Caco-2 (cell line): ENCODE results near the gene CLPTM1L. TPM values are rescaled to one million over a fixed set of nuclear protein-coding genes. Genes with fewer than 3 reads are reported as not detected.
"Not testable (repeated sequence)": the region's sequence is repeated elsewhere in the genome, so short reads cannot be mapped to it uniquely, and the experiment has no call there.

ENCODE experiments used
- BruUV-seq: library from RNA; stranded (reverse); fragments of 400-500 nt; replicated peaks from 2 replicates; lab custom pipeline; 2021; lab: Mats Ljungman, UMichigan
- CTCF ChIA-PET: fragments of 300-600 bp; sonication (Branson Sonifier 250); formaldehyde crosslinking; loops from one replicate; lab custom pipeline; 2022; ENCODE audit warnings: antibody characterized with exemption; lab: Charles Lee
- POLR2A ChIA-PET: fragments of 300-600 bp; sonication (Branson Sonifier 250); formaldehyde crosslinking; loops from one replicate; lab custom pipeline; 2022; ENCODE audit warnings: antibody characterized with exemption; lab: Charles Lee
- DNase-seq, 2 experiments: peaks; one replicate each; pipeline versions ENCODE4 v3.0.0 to v3.0.0-alpha.2; 2020 to 2022
- H3K27me3 ChIP-seq: replicated peaks from 2 replicates; pipeline ENCODE4 v1.6.0; 2011; ENCODE audit warnings: low read length; ENCODE audit not compliant: control insufficient read depth, insufficient read depth
- H3K36me3 ChIP-seq: 2 replicates; pipeline ENCODE4 v1.5.1; 2011; ENCODE audit warnings: low read length; ENCODE audit not compliant: control insufficient read depth, insufficient read depth
- H3K4me1 ChIP-seq: fragments of 250-450 bp; sonication (Bioruptor Pico); 2 replicates; pipeline ENCODE4 v1.5.1; 2020; ENCODE audit warnings: mild to moderate bottlenecking
- H3K4me3 ChIP-seq: 2 replicates; pipeline ENCODE4 v1.5.1; 2011; ENCODE audit warnings: low read depth, mild to moderate bottlenecking, control low read depth, low read length
- H3K9me3 ChIP-seq: fragments of 250-450 bp; sonication (Bioruptor Pico); 2 replicates; pipeline ENCODE4 v1.5.1; 2020; ENCODE audit warnings: mild to moderate bottlenecking, moderate library complexity
- H3K27ac Mint-ChIP-seq: one replicate; pipeline ENCODE4 v1.8.0; 2022; ENCODE audit warnings: mixed read lengths; ENCODE audit not compliant: unreplicated experiment
- H3K27me3 Mint-ChIP-seq: one replicate; pipeline ENCODE4 v1.8.0; 2022; ENCODE audit warnings: mixed read lengths; ENCODE audit not compliant: insufficient read depth, unreplicated experiment
- H3K36me3 Mint-ChIP-seq: one replicate; pipeline ENCODE4 v1.8.0; 2022; ENCODE audit warnings: mild to moderate bottlenecking, mixed read lengths; ENCODE audit not compliant: insufficient read depth, unreplicated experiment
- H3K4me1 Mint-ChIP-seq: one replicate; pipeline ENCODE4 v1.8.0; 2022; ENCODE audit warnings: low read depth, mixed read lengths; ENCODE audit not compliant: unreplicated experiment
- H3K4me3 Mint-ChIP-seq: one replicate; pipeline ENCODE4 v1.8.0; 2022; ENCODE audit warnings: mild to moderate bottlenecking, moderate library complexity, mixed read lengths; ENCODE audit not compliant: unreplicated experiment
- H3K9me3 Mint-ChIP-seq: one replicate; pipeline ENCODE4 v1.8.0; 2022; ENCODE audit warnings: mixed read lengths; ENCODE audit not compliant: unreplicated experiment
- CTCF ChIP-seq, 2 experiments: fragments of 200-600 bp in 1 of 2; IDR thresholded peaks; 1 replicate in 1 of 2; 2 replicates in 1 of 2; pipeline versions ENCODE4 v1.5.1 to v1.8.0; 2011 to 2022; ENCODE audit warnings: antibody characterized with exemption in 1 of 2, control low read depth in 1 of 2, inconsistent platforms in 1 of 2, low read depth in 1 of 2, low read length in 1 of 2, mild to moderate bottlenecking in 1 of 2, moderate library complexity in 1 of 2; ENCODE audit not compliant: insufficient read depth in 1 of 2, severe bottlenecking in 1 of 2, unreplicated experiment in 1 of 2
- intact Hi-C: fragments of 100-400 bp; cut with micrococcal nuclease; formaldehyde crosslinking; loops from one replicate; pipeline ENCODE4 v1.10.0; 2022; ENCODE audit not compliant: unreplicated experiment
- total RNA-seq: library from RNA; stranded (reverse); gene quantifications from 2 replicates; pipeline ENCODE4 v1.2.3, GENCODE V29; 2022

CLPTM1L gene
- total RNA-seq, 1 experiment from 2014 or later: 114 TPM

GRCh38 chr5:1334831-1335539, 9.9 kb downstream of the CLPTM1L start:
- Mint-ChIP-seq H3K36me3 (peaks cover 67% of the 10 kb centered on the region), H3K4me3 (no peak overlapping the region), H3K4me1 (no peaks in the 10 kb centered on the region), H3K27me3 (no peaks in the 10 kb centered on the region), H3K27ac (no peak overlapping the region), H3K9me3 (no peaks in the 10 kb centered on the region)
- intact Hi-C loops: no loop called here
- DNase-seq: no peak
- Histone ChIP-seq H3K9me3 (no peaks in the 10 kb centered on the region; the same call in 1 of the 2 replicates), H3K27me3 (no peaks in the 10 kb centered on the region), H3K4me1 (0 out of 2 replicates have a peak, but pooled peaks cover 6% of the 10 kb centered on the region), H3K36me3 (no peaks in the 10 kb centered on the region; the same call in none of the 2 replicates), H3K4me3 (no peak overlapping the region)
- BruUV-seq: no TSS peak
- CTCF ChIA-PET: no interaction called here
- POLR2A ChIA-PET: no interaction called here
- no peak for TF ChIP-seq CTCF (IDR thresholded peaks at IDR 0.05; ENCODE audit: insufficient read depth in 1 of 2, low read depth in 1 of 2, low read length in 1 of 2, severe bottlenecking in 1 of 2, unreplicated experiment in 1 of 2)

- H3K36me3 Mint-ChIP-seq: peaks cover 71% of the 10 kb centered on the region
- intact Hi-C loops: loop anchor here (2.0 kb wide), 1 partner anchor 17 kb away; no protein-coding TSS in a partner anchor
- POLR2A ChIA-PET: no interaction called here
- no peak overlapping the region for H3K4me3 ChIP-seq
- BruUV-seq: no TSS peak
- no peaks in the 10 kb centered on the region for H3K27me3 Mint-ChIP-seq
- H3K4me1 Mint-ChIP-seq: peaks cover under 1% of the 10 kb centered on the region
- DNase-seq: no peak
- peaks cover 2% of the 10 kb centered on the region; the same call in 1 of the 2 replicates for H3K9me3 ChIP-seq
- CTCF ChIA-PET: no interaction called here
- H3K4me1 ChIP-seq: peaks cover 8% of the 10 kb centered on the region
- H3K27ac Mint-ChIP-seq: no peak overlapping the region
- no peaks in the 10 kb centered on the region for H3K27me3 ChIP-seq
- H3K36me3 ChIP-seq: no peaks in the 10 kb centered on the region; the same call in none of the 2 replicates
- H3K9me3 Mint-ChIP-seq: peaks cover 2% of the 10 kb centered on the region
- no peak for TF ChIP-seq CTCF (IDR thresholded peaks at IDR 0.05; ENCODE audit: insufficient read depth in 1 of 2, low read depth in 1 of 2, low read length in 1 of 2, severe bottlenecking in 1 of 2, unreplicated experiment in 1 of 2)
- no peak overlapping the region for H3K4me3 Mint-ChIP-seq
Observed at GRCh38 chr5:1333986-1334385, 10.9 kb downstream of the CLPTM1L start.

GRCh38 chr5:1333286-1333685, 11.6 kb downstream of the CLPTM1L start:
- DNase-seq, H3K9me3 ChIP-seq: not testable (repeated sequence)

More at GRCh38 chr5:1333286-1333685, 11.6 kb downstream of the CLPTM1L start:
- H3K36me3 Mint-ChIP-seq: peaks cover 77% of the 10 kb centered on the region
- H3K4me3 Mint-ChIP-seq, H3K27me3 ChIP-seq, POLR2A ChIA-PET, H3K4me3 ChIP-seq, H3K9me3 Mint-ChIP-seq, H3K36me3 ChIP-seq, H3K27me3 Mint-ChIP-seq, H3K4me1 Mint-ChIP-seq, BruUV-seq, H3K27ac Mint-ChIP-seq, CTCF ChIA-PET: not testable (repeated sequence)
- intact Hi-C loops: loop anchor here (2.0 kb wide), 1 partner anchor 16 kb away; no protein-coding TSS in a partner anchor
- H3K4me1 ChIP-seq: peaks cover 11% of the 10 kb centered on the region
